IPS-18c (cell line): Measurements from ENCODE around the gene MPIG6B.

ENCODE experiments used
- H3K4me3 ChIP-seq: 2 replicates; pipeline ENCODE4 v1.7.0; 2013; ENCODE audit warnings: low read depth, mild to moderate bottlenecking, low read length, moderate library complexity; ENCODE audit not compliant: insufficient read depth
- H3K9me3 ChIP-seq: one replicate; pipeline ENCODE4 v1.6.1; 2013; ENCODE audit warnings: mild to moderate bottlenecking, low read length, moderate library complexity; ENCODE audit not compliant: control insufficient read depth, insufficient read depth

Gene MPIG6B

DNA sequence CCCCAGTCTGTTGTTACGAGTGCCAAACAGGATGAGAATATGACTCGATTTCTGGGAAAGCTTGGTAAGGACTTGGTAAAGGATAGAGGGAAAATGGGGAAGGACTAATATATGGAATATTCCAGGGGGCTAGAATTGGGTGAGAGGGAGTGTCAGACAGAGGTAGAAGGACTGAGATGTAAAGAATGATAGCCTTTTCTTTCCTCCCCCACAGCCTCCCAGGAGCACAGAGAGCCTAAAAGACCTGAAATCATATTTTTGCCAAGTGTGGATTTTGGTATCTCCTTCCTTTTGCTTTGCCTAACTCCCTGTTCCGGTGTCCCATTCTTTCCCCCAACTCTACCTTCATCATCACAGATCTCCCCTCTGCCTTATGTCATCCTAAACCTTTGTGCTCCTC, 19.7 kb downstream of the MPIG6B start:
- no peak overlapping the region for H3K4me3 ChIP-seq

GRCh38 chr6:31744422-31744821, 21.2 kb downstream of the MPIG6B start:
- Histone ChIP-seq H3K9me3 (no peaks in the 10 kb centered on the region), H3K4me3 (no peak overlapping the region)

More for the DNA sequence above, 19.7 kb downstream of the MPIG6B start:
- no peaks in the 10 kb centered on the region for H3K9me3 ChIP-seq

DNA sequence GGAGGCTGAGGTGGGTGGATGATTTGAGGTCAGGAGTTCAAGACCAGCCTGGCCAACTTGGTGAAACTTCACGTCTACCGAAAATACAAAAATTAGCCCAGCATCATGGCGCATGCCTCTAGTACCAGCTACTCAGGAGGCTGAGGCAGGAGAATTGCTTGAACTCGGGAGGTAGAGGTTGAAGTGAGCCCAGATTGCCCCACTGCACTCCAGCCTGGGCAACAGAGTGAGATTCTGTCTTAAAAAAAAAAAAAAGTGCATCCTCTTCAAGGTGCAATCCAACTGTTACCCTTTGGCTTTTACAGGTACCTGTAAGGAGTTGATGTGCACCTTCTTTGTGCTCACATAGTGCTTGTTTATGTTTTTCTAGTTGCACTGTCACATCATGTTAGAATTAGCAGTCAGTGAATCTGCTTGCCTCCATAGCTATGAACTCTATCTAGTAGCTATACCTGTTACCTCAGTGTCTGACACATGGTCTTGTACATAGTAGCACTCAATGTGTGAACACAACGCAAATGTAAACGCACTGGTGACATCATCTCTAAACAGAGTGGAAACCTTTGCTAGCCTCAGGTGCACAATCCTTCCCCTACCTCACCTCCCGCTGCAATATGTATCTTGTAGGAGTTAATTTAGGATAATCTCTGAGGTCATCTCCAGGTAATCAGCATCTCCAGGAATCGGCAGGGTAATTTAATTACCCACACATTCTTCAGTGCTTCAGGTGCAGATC, 26.3 kb downstream of the MPIG6B start:
- no peaks in the 10 kb centered on the region for H3K9me3 ChIP-seq
- H3K4me3 ChIP-seq = no peak overlapping the region

DNA sequence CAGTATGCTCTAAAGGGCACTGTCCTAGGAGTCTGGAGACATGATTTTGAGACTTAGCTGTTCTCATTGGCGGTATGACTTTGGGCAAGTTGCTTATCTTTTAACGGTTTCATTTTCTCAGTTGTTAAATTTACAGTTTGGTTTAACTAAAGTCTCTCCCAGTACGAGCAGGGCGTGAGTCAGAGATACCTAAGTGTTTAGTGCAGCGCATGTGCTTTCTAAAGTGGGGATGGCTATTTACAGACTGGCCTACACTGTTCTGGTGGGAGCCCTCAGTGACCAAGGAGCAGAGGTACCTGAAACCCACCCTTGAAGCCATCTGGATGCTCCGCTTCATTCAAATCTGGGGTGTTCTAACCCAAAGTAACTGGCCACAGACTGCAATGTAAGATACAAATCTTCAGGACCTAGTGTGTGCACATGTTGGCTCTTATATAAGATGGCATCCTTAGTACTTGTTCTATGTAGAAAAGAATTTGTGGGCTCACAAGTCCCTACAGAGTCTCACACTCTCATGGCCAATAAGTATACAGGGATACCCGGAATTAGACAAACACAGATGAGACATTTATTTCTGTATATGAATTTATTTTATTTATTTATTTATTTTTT, 27.3 kb downstream of the MPIG6B start:
- no peaks in the 10 kb centered on the region for H3K9me3 ChIP-seq
- no peak overlapping the region for H3K4me3 ChIP-seq

- H3K9me3 ChIP-seq = no peaks in the 10 kb centered on the region
- H3K4me3 ChIP-seq = no peak overlapping the region
These were observed 29.7 kb downstream of the MPIG6B start for GRCh38 chr6:31752739-31753319.

DNA sequence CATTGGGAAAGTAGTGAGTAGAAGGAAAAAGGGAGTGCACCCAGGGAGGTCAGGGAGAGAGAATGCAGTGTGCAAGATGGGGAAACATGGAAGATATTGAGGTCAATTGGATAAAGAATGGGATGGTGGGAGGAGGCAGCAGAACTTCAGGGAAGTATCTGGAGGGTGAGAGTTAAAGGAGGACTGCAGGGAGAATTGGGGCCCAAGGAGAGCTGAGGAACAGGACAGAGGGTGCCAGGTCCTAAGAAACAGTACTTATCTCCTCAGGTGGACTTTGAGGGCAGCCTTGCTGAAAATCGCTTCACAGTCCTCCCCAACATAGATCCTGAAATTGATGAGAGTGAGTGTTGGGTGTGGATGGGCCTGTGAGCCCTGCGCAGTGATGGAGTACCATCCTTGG, 35.1 kb downstream of the MPIG6B start:
- Histone ChIP-seq H3K9me3 (no peaks in the 10 kb centered on the region), H3K4me3 (no peak overlapping the region)

GRCh38 chr6:31760790-31761189, 37.6 kb downstream of the MPIG6B start:
- H3K4me3 ChIP-seq = no peak overlapping the region
- no peaks in the 10 kb centered on the region for H3K9me3 ChIP-seq

DNA sequence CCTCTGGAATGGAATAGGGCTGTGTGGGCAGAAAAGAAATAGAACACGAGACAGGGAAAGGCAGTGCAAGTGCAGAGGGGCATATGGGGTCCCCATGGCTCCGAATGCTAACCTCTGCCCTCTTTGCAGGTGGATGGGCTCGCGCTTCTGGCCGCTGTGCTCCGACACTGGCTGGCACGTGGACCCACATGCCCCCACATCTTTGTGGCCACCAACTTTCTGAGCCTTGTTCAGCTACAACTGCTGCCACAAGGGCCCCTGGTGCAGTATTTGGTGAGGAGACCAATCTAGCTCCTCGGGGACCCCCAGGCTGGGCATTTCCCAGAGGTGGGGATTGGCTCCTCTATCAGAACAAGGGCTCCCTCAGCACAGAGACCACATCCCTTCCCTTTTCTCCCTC, 38.2 kb downstream of the MPIG6B start:
- Histone ChIP-seq H3K9me3 (no peaks in the 10 kb centered on the region), H3K4me3 (no peak overlapping the region)

DNA sequence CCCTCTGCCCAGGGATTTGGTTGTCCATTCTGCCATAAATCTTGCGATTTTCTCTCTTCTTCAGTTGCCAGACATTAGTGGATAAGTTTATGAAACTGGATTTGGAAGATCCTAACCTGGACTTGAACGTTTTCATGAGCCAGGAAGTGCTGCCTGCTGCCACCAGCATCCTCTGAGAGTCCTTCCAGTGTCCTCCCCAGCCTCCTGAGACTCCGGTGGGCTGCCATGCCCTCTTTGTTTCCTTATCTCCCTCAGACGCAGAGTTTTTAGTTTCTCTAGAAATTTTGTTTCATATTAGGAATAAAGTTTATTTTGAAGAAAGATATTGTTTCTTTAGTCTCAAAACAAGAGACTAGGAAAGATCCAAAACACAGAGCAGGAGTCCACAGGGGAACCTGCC, 39.2 kb downstream of the MPIG6B start, which contains the start of gene SAPCD1:
SAPCD1 (plus strand) TSS at position 301 of the 400 bp plus-strand sequence. CDS start 399 bp downstream, outside the sequence.
- Histone ChIP-seq H3K9me3 (no peaks in the 10 kb centered on the region), H3K4me3 (no peak within 1 kb of the TSS)

- H3K9me3 ChIP-seq = no peaks in the 10 kb centered on the region
- H3K4me3 ChIP-seq = no peak overlapping the region
These were observed 39.9 kb downstream of the MPIG6B start for GRCh38 chr6:31762878-31763618.

DNA sequence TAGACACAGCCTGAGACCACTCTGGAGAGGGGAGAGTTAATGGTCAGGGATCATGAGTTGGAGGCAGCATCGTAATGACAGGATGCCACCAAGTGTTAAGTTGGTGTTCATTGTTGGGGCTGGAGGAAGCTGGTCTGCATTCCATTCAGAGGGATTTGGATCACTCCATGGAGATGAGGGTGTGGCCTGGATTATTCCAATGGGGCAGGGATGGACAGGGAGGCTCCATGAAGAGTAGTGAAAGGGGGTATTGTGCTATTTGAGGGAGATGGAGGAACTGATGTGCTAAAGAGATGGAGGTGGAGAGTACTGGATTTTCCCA, 40.4 kb downstream of the MPIG6B start:
- Histone ChIP-seq H3K4me3 (no peak overlapping the region), H3K9me3 (no peaks in the 10 kb centered on the region)

DNA sequence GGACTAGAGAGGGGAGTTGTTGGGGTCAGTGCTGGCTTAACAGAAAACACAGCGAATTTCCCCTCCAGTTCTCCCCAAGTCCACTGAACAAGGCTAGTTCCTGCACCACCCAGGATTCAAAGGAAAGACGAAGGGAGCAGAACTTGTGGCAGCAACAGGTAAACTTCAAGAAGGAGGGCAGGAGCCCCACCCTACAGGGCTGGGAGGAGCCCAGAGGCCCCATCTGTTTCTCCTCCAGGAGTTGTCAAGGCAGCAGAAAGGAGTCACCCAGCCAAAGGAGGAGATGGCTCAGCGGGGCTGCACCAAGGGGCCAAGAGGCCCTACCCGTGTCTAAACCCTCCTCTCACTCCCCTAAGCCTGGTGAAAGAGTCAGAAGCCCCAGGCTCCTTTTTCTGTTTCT, 41.0 kb downstream of the MPIG6B start:
- no peak overlapping the region for H3K4me3 ChIP-seq
- no peaks in the 10 kb centered on the region for H3K9me3 ChIP-seq

DNA sequence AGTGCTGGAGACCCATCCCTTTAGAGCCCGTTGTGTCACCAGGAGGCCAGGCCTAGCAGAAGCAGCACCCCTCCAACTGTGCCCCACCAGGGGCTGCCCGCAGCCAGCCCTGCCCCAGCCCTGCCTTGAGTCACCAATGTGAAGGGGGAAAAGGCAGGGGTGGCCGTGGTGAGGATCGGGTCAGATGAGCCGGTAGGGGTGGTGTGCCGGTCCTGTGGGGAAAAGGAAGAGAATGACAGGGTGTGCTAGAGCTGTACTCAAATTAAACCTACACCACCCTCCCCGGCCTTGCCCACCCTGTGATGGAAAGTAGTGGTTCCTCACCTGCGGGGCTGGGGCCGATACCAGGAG, 42.4 kb downstream of the MPIG6B start:
- Histone ChIP-seq H3K4me3 (no peak overlapping the region), H3K9me3 (no peaks in the 10 kb centered on the region)

DNA sequence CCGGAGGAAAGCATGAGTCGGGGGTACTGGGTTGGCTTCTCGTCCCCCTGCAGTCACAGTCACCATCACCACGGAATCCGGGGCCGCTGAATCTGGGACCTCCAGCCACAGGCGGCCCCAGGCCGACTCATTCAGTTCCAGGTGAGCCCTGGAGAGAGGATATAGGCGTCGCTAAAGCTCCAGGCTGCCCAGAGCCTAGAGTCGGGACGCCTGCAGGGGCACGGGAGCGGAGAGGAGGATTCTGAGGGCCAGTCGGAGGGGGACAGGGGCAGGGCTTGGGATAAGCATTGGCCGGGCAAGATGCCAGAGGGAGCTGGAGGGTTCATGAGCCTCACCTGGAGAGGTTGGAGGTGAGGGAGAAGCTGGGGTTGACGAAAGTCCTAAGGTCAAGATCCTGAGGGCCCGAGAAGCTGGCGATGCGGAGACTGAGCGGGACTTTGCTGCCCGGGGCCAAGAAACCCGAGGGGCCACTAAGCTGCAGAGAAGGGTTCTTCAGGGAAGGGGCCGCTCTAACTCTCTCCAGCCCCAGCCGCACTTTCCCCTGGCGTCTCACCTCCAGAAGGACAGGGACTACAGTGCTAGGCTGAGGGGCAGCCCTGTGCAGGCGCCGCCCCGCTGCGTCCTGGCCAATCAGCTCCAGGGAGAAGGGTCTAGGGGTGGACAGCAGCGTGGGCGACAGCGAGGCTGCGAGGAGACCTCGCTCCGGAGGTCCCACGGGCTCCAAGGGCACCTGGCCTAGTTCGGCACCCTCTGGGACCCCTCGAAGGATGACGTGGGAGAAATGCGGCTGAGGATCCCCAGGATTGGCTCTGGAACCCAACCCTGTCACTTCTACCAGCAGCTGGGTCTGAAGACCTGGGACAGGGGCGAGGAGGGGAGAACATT, 43.0 kb downstream of the MPIG6B start:
- Histone ChIP-seq H3K4me3 (no peak overlapping the region; the same call in 1 of the 2 replicates), H3K9me3 (no peaks in the 10 kb centered on the region)

DNA sequence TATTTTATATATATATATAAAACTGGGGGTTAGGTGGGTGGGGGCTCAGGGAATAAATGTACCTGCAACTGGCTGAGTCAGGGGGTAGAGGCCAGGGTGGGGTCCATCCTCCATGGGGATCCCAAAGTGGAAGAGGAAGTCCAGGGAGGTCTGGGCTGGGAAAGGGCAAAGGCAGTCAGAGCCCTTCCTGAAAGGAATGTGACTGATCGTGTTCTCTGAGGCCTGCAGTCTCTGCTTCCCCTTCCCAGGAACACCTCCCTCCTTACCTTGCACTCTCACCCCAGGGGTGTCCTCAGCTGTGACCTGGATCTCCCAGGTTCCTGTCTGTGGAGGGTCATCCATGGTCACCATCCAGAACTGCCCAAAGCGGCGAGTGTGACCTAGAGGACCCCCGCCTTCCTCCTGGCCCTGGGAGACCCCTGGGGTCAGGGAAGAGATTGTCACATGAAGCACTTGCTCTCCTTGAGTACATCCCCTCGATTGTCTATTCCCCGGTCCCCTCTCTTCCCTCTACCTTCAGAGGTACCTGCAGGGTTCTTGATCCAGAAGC, 44.0 kb downstream of the MPIG6B start:
- Histone ChIP-seq H3K9me3 (no peaks in the 10 kb centered on the region), H3K4me3 (no peak overlapping the region)

GRCh38 chr6:31768363-31769257, 45.4 kb downstream of the MPIG6B start:
- Histone ChIP-seq H3K4me3 (no peak overlapping the region), H3K9me3 (no peaks in the 10 kb centered on the region)
